Mesenchymal stem cell (in vitro differentiated cells and primary cell): Measurements from ENCODE around the gene SYNE1.
"Not testable (repeated sequence)": the region's sequence is repeated elsewhere in the genome, so short reads cannot be mapped to it uniquely, and the experiment has no call there.

Experiments used
- DNase-seq: peaks from one replicate; pipeline ENCODE4 v3.0.0-alpha.2; 2013
- H2AFZ ChIP-seq: one replicate; pipeline ENCODE4 v1.6.1; 2013; ENCODE audit warnings: low read depth, mild to moderate bottlenecking, control low read depth, inconsistent platforms, low read length, moderate library complexity
- H2AK5ac ChIP-seq: 2 replicates; pipeline ENCODE4 v1.6.1; 2013; ENCODE audit warnings: low read length, moderate library complexity, mild to moderate bottlenecking, inconsistent platforms; ENCODE audit not compliant: severe bottlenecking
- H2BK120ac ChIP-seq: one replicate; pipeline ENCODE4 v1.6.1; 2013; ENCODE audit warnings: low read depth, mild to moderate bottlenecking, inconsistent platforms, low read length, moderate library complexity
- H2BK12ac ChIP-seq, 2 experiments: one replicate each; pipeline ENCODE4 v1.6.1; 2013; ENCODE audit warnings: inconsistent platforms in 2 of 2, low read length in 2 of 2, mild to moderate bottlenecking in 2 of 2, moderate library complexity in 2 of 2, control low read depth in 1 of 2
- H2BK15ac ChIP-seq: one replicate; pipeline ENCODE4 v1.6.1; 2013; ENCODE audit warnings: mild to moderate bottlenecking, low read depth, inconsistent platforms; ENCODE audit not compliant: poor library complexity, severe bottlenecking
- H2BK5ac ChIP-seq: 2 replicates; pipeline ENCODE4 v1.6.1; 2013; ENCODE audit warnings: low read depth, mild to moderate bottlenecking, low read length, control low read depth, inconsistent platforms; ENCODE audit not compliant: poor library complexity, severe bottlenecking
- H3K14ac ChIP-seq, 2 experiments: one replicate each; pipeline ENCODE4 v1.6.1; 2013; ENCODE audit warnings: inconsistent platforms in 2 of 2, low read length in 2 of 2, control low read depth in 1 of 2, mild to moderate bottlenecking in 1 of 2, moderate library complexity in 1 of 2
- H3K18ac ChIP-seq, 2 experiments: one replicate each; pipeline ENCODE4 v1.6.1; 2013; ENCODE audit warnings: inconsistent platforms in 2 of 2, low read length in 2 of 2, control low read depth in 1 of 2, low read depth in 1 of 2, mild to moderate bottlenecking in 1 of 2
- H3K23ac ChIP-seq, 2 experiments: one replicate each; pipeline ENCODE4 v1.6.1; 2013; ENCODE audit warnings: inconsistent platforms in 2 of 2, low read length in 2 of 2, mild to moderate bottlenecking in 2 of 2, moderate library complexity in 2 of 2, control low read depth in 1 of 2
- H3K27ac ChIP-seq: 2 replicates; pipeline ENCODE4 v1.5.1; 2013; ENCODE audit warnings: mild to moderate bottlenecking, moderate library complexity, low read length, control low read depth, inconsistent platforms; ENCODE audit not compliant: poor library complexity, severe bottlenecking
- H3K27me3 ChIP-seq, 2 experiments: 2 replicates each; pipeline versions ENCODE4 v1.6.1 to v1.7.0; 2013; ENCODE audit warnings: low read length in 2 of 2, mild to moderate bottlenecking in 2 of 2, moderate library complexity in 2 of 2, control low read depth in 1 of 2, inconsistent platforms in 1 of 2; ENCODE audit not compliant: control insufficient read depth in 1 of 2, insufficient read depth in 1 of 2
- H3K36me3 ChIP-seq, 2 experiments: 2 replicates each; pipeline versions ENCODE4 v1.6.1 to v1.7.0; 2013; ENCODE audit warnings: low read length in 2 of 2, control low read depth in 1 of 2, inconsistent platforms in 1 of 2, low read depth in 1 of 2, mild to moderate bottlenecking in 1 of 2; ENCODE audit not compliant: insufficient read depth in 2 of 2, control insufficient read depth in 1 of 2
- H3K4ac ChIP-seq, 2 experiments: one replicate each; pipeline ENCODE4 v1.6.1; 2013; ENCODE audit warnings: inconsistent platforms in 2 of 2, low read length in 2 of 2, mild to moderate bottlenecking in 2 of 2, moderate library complexity in 2 of 2, control low read depth in 1 of 2, low read depth in 1 of 2
- H3K4me1 ChIP-seq: 2 replicates; pipeline ENCODE4 v1.6.1; 2013; ENCODE audit warnings: low read depth, low read length, control low read depth; ENCODE audit not compliant: control insufficient read depth, insufficient read depth
- H3K4me2 ChIP-seq: 2 replicates; pipeline ENCODE4 v1.6.1; 2013; ENCODE audit warnings: low read length, mild to moderate bottlenecking, inconsistent platforms; ENCODE audit not compliant: poor library complexity, severe bottlenecking
- H3K4me3 ChIP-seq, 2 experiments: 2 replicates each; pipeline versions ENCODE4 v1.5.1 to v1.7.0; 2013; ENCODE audit warnings: low read length in 2 of 2, mild to moderate bottlenecking in 2 of 2, control low read depth in 1 of 2, low read depth in 1 of 2; ENCODE audit not compliant: insufficient read depth in 1 of 2
- H3K79me1 ChIP-seq: replicated peaks from 2 replicates; pipeline ENCODE4 v1.6.1; 2013; ENCODE audit warnings: mild to moderate bottlenecking, control low read depth, low read length, inconsistent platforms; ENCODE audit not compliant: poor library complexity, severe bottlenecking
- H3K9ac ChIP-seq: 2 replicates; pipeline ENCODE4 v1.7.0; 2013; ENCODE audit warnings: mild to moderate bottlenecking, low read length, moderate library complexity
- H3K9me3 ChIP-seq: 2 replicates; pipeline ENCODE4 v1.7.0; 2013; ENCODE audit warnings: mild to moderate bottlenecking, low read length; ENCODE audit not compliant: control insufficient read depth
- H4K8ac ChIP-seq: one replicate; pipeline ENCODE4 v1.6.1; 2013; ENCODE audit warnings: inconsistent platforms, mild to moderate bottlenecking, low read length, moderate library complexity
- H4K91ac ChIP-seq: one replicate; pipeline ENCODE4 v1.6.1; 2013; ENCODE audit warnings: mild to moderate bottlenecking, low read length, inconsistent platforms
- whole genome bisulfite sequencing: methylation state at CpG from one replicate; pipeline ENCODE4 v1.1.7; 2013; ENCODE audit warnings: mixed read lengths; 5-methylcytosine and 5-hydroxymethylcytosine counted together

SYNE1 gene

DNA sequence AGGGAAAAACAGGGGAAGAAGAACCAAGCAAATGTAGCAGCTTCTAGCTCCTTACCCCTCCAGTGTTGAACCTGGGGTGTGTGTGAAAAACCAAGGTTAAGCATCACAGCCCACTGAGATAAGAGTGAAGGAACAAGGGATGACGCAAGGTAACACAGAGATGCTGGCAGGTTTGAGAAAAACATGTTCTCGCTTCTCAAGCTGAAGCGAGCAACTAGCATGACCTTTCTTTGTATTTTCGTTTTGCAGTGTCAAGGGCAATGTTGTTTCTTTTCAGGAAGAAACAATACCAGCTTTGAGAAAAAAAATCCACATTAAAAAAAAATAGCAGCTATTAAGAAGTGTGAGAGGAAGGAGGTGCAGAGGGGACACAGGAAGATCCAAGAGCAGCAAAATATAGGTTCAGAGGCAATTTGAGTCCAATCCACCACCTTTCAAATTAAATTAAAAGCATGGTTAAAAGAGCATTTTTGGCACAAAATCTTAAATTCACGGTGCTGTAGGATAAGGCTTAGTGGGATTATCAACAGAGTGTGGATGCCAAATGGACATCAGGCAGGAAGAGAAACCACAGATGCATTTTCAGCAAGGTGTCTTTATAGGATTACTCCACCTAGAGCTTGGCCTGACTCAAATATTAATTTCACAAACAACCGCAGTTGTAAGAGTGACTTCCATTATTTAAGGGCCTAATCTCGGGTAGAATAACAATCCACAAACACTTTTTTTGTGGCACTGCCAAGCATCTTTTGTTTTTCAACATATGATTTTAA is 70.9 kb downstream of the SYNE1 start:
- H3K9ac ChIP-seq: no peak overlapping the region
- H4K8ac ChIP-seq: no peak overlapping the region
- H3K18ac ChIP-seq: no peak overlapping the region
- no peaks in the 10 kb centered on the region for H3K36me3 ChIP-seq
- H3K23ac ChIP-seq: no peak overlapping the region
- H3K4me3 ChIP-seq: no peak overlapping the region
- H3K4ac ChIP-seq: no peak overlapping the region
- H2BK15ac ChIP-seq: no peak overlapping the region
- H3K27me3 ChIP-seq: peaks cover 0 to 6% of the 10 kb centered on the region in 2 experiments
- H2BK5ac ChIP-seq: no peak overlapping the region
- H3K79me1 ChIP-seq: no peaks in the 10 kb centered on the region
- no peak overlapping the region for H3K27ac ChIP-seq
- H3K14ac ChIP-seq: no peak overlapping the region
- H3K4me1 ChIP-seq: no peaks in the 10 kb centered on the region
- no peak overlapping the region for H2AFZ ChIP-seq
- no peak overlapping the region for H3K4me2 ChIP-seq
- WGBS: 88% methylated on average over 2 of the region's 7 CpGs
- no peak overlapping the region for H4K91ac ChIP-seq
- no peaks in the 10 kb centered on the region for H3K9me3 ChIP-seq
- H2BK12ac ChIP-seq: no peak overlapping the region
- DNase-seq: no peak
- H2AK5ac ChIP-seq: no peak overlapping the region
- H2BK120ac ChIP-seq: no peak overlapping the region

DNA sequence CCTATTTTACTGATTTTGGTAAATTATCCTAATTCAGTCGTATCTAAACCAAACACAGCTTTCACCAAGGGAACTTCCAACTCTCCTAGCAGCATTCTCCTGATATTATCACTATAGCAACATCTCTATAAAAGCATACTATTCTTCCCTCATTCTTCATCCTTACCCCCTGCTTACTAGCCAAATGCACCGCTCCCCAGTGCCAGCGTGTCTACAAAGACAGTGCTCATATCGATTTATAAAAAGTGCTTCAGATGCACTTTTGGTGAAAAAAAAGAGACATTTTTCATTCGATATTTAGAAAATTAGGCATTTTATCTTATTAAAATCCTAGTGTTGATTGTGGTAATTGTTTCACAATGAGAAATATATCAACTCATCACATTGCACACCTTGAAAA is 74.0 kb downstream of the SYNE1 start:
- no peak overlapping the region for H2AK5ac ChIP-seq
- no peaks in the 10 kb centered on the region for H3K4me1 ChIP-seq
- no peak for DNase-seq
- H3K4me3 ChIP-seq: no peak overlapping the region
- H2BK12ac ChIP-seq: no peak overlapping the region
- no peaks in the 10 kb centered on the region for H3K79me1 ChIP-seq
- no peak overlapping the region for H3K14ac ChIP-seq
- no peak overlapping the region for H2BK120ac ChIP-seq
- H3K4me2 ChIP-seq: no peak overlapping the region
- no peak overlapping the region for H3K27ac ChIP-seq
- no peak overlapping the region for H2BK15ac ChIP-seq
- H3K23ac ChIP-seq: no peak overlapping the region
- no peak overlapping the region for H2BK5ac ChIP-seq
- H3K9me3 ChIP-seq: peaks cover 6% of the 10 kb centered on the region
- H4K8ac ChIP-seq: no peak overlapping the region
- WGBS: 92% methylated on average over 4 of the region's 5 CpGs
- no peak overlapping the region for H2AFZ ChIP-seq
- H3K36me3 ChIP-seq: no peaks in the 10 kb centered on the region
- H4K91ac ChIP-seq: no peak overlapping the region
- no peaks in the 10 kb centered on the region for H3K27me3 ChIP-seq
- H3K18ac ChIP-seq: no peak overlapping the region
- H3K9ac ChIP-seq: no peak overlapping the region
- no peak overlapping the region for H3K4ac ChIP-seq

GRCh38 chr6:152558798-152559197 is 78.4 kb downstream of the SYNE1 start:
- H2BK120ac ChIP-seq, H2BK15ac ChIP-seq, H4K91ac ChIP-seq, H2BK5ac ChIP-seq, H3K4me2 ChIP-seq, H3K4me1 ChIP-seq, H3K23ac ChIP-seq, H3K27me3 ChIP-seq, H3K9ac ChIP-seq, H4K8ac ChIP-seq, H3K36me3 ChIP-seq, H3K79me1 ChIP-seq, H3K18ac ChIP-seq, H3K27ac ChIP-seq, H3K4me3 ChIP-seq, H3K14ac ChIP-seq, H2AFZ ChIP-seq, DNase-seq, H2BK12ac ChIP-seq, H3K4ac ChIP-seq, H2AK5ac ChIP-seq: not testable (repeated sequence)
- peaks cover 29% of the 10 kb centered on the region for H3K9me3 ChIP-seq
- WGBS: 93% methylated on average over 1 of the region's 1 CpG

- H3K27ac ChIP-seq: no peak overlapping the region
- H3K79me1 ChIP-seq: no peaks in the 10 kb centered on the region
- no peaks in the 10 kb centered on the region for H3K36me3 ChIP-seq
- no peak for DNase-seq
- no peak overlapping the region for H4K8ac ChIP-seq
- no peak overlapping the region for H3K4me3 ChIP-seq
- H2BK5ac ChIP-seq: no peak overlapping the region
- H3K9ac ChIP-seq: no peak overlapping the region
- no peak overlapping the region for H3K14ac ChIP-seq
- no peak overlapping the region for H2AK5ac ChIP-seq
- H3K18ac ChIP-seq: no peak overlapping the region
- H2BK15ac ChIP-seq: no peak overlapping the region
- H4K91ac ChIP-seq: no peak overlapping the region
- peaks cover 29% of the 10 kb centered on the region for H3K9me3 ChIP-seq
- H3K4me1 ChIP-seq: no peaks in the 10 kb centered on the region
- peaks cover 0 to 3% of the 10 kb centered on the region in 2 experiments for H3K27me3 ChIP-seq
- no CpG with 5 or more reads among the region's 1 CpG for WGBS
- H2BK12ac ChIP-seq: no peak overlapping the region
- H3K4me2 ChIP-seq: no peak overlapping the region
- no peak overlapping the region for H3K23ac ChIP-seq
- H2BK120ac ChIP-seq: no peak overlapping the region
- no peak overlapping the region for H3K4ac ChIP-seq
- H2AFZ ChIP-seq: no peak overlapping the region
Measured at GRCh38 chr6:152557502-152557901, 79.7 kb downstream of the SYNE1 start.
